GM18873 (cell line): Measurements from ENCODE around the gene OR2AP1.
"Not testable (repeated sequence)": the region's sequence is repeated elsewhere in the genome, so short reads cannot be mapped to it uniquely, and the experiment has no call there.

ENCODE experiments used
- ATAC-seq: cut with Tn5 transposase; IDR thresholded peaks from one replicate; pipeline ENCODE4 v1.9.1; 2021; ENCODE audit warnings: mild to moderate bottlenecking, moderate library complexity, moderate number of reproducible peaks; ENCODE audit not compliant: unreplicated experiment, low FRiP score

OR2AP1 gene

DNA sequence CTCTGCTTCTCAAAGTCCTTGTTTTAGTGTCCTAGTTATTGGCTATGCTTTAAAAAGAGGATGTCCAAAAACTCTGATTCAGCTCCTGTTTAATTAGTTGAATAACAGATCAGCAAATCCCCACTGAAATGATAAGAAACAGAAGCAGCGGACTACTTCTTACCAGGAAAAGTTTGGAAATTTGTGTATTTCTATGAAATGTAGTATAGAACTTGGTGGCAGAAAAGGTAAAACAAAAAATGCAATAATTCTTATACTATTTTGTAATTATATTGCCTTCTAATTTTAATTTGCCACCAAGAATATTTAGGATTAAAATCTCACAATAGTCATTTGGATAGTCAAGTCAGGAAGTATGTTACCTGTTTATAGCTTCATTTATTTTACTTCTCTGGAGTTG, at the start of gene OR2AP1:
Gene OR2AP1, plus strand, starts transcription at position 301 of the 400 bp plus-strand sequence. CDS start 1,947 bp downstream, outside the sequence.
- no peak for ATAC-seq

DNA sequence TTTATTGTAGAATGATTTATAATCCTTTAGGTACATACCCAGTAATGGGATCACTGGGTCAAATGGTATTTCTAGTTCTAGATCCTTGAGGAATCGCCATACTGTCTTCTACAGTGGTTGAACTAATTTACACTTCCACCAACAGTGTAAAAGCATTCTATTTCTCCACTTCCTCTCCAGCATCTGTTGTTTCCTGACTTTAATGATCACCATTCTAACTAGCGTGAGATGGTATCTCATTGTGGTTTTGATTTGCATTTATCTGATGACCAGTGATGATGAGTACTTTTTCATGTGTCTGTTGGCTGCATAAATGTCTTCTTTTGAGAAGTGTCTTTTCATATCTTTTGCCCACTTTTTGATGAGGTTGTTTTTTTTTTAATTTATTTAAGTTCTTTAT, 24.0 kb upstream of the OR2AP1 start:
- not testable (repeated sequence) for ATAC-seq

DNA sequence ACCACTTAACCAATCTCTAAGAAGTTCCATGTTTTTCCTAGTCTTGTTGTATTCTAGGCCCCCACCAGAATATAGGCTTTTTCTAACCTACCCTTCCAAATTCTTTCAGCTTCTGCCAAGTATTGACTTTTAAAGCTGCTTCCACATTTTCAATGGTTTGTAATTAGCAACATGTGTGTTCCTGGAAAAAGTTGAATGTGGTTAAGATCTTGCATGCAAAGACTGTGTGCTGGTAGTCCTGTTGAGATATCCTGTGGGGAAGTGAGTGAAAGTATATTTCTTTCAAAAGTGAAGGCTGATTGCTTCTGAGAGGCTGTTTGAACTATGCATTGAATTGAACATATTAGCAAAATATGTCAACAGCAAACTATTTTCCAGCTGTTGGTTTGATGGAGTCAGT, 23.5 kb upstream of the OR2AP1 start:
- no peak for ATAC-seq

DNA sequence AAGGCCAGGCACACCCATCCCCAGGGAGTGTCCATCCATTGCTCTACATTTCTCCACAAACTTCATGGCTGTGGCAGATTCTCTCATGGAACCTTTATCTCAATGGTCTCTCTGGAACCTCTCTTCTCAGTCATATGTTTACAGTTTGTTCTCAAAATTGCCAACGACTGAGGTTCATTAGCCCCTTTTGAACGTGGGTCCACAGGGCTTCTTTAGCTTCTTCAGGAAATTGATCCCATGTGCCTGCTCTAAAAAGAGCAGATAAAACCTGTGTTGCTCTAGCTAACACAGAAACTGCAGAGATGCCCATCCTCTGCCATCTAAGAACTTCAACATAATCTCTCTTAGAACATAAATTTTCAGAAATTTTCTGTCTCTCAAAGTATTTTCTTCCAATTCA, 23.0 kb upstream of the OR2AP1 start, which contains the start of gene OR6C4:
Gene OR6C4, plus strand, starts transcription at position 301 of the 400 bp plus-strand sequence. CDS start 1,625 bp downstream, outside the sequence.
- ATAC-seq = no peak

DNA sequence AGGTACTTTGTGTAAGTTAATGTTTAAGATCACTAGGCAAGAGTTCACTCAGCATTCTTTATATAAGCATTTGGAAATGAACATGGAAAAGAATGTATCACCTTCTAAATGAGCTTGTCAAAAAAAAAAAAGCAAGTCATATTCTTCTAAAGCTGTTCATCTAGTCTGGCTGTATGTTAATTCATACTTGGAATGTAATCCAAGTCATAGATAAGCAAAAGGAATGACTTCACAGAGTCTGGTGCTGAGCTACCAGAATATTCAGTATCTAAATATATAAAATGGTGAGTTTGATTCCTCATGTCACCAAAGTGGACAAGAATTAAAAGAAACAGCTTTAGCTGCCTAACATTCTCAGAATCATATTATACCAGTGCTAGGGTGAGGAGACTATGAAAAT, 18.0 kb upstream of the OR2AP1 start:
- ATAC-seq = no peak

DNA sequence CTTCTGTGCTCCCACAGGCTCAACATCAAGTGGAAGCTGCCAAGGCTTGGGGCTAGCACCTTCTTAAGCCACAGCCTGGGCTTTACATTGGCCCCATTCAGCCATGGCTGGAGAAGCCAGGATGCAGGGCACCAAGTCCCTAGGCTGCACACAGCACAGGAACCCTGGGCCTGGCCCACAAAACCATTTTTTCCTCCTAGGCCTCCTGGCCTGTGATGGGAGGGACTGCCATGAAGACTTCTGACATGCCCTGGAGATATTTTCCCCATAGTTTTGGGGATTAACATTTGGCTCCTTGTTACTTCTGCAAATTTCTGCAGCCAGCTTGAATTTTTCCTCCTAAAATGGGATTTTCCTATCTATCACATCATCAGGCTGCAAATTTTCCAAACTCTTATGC, 2.2 kb upstream of the OR2AP1 start:
- not testable (repeated sequence) for ATAC-seq

DNA sequence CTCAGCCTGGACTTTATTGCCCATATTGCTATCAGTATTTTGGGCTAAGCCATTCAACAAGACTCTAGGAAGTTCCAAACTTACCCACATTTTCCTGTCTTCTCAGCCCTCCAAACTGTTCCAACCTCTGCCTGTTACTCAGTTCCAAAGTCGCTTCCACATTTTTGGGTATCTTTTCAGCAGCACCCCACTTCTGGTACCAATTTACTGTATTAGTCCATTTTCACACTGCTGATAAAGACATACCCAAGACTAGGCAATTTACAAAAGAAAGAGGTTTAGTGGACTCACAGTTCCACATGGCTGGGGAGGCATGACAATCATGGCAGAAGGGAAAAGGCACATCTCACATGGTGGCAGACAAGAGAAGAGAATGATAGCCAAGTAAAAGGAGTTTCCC, 1.6 kb upstream of the OR2AP1 start:
- not testable (repeated sequence) for ATAC-seq

DNA sequence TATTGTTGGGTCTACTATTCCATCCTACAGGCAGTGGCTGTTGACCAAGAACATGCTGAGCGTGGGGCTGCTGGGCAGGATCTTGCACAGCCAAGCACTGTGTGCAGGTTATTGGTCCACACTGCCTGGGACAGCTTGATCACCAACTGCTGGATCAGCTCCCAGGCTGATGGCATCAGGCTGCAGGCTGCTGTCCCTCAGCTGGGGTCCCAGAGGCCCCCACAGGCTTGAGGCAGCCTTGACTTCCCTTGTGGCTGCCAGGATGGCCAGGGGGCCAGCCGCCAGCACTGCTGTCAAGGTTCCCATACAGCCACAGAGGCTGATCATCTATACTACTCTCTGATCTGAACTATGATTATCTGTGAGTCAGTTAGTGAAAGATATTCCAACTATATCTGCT, 9.8 kb downstream of the OR2AP1 start:
- no peak for ATAC-seq

DNA sequence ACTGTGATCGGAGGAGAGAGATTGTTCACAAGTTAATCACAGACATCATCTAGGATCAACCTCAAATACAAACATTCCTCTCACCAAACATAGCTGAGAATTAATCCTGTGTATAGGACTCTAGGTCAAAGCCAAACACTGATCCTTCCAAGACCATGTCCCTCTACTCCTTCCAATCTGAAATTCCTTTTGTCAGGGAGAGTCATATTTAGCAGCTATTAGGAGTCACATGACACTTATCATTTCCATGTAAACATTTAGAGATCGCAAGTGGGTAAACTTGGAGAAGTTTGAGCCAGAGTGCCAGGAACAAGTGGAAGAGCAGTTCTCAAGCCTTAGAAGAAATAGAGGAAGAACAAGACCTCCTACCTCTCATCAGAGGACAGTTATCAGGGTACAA, 13.5 kb downstream of the OR2AP1 start:
- no peak for ATAC-seq

DNA sequence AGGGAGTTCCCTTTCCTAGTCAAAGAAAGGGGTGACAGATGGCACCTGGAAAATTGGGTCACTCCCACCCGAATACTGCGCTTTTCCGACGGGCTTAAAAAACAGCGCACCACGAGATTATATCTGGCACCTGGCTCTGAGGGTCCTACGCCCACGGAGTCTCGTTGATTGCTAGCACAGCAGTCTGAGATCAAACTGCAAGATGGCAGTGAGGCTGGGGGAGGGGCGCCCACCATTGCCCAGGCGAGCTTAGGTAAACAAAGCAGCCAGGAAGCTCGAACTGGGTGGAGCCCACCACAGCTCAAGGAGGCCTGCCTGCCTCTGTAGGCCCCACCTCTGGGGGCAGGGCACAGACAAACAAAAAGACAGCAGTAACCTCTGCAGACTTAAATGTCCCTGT, 17.9 kb downstream of the OR2AP1 start:
- not testable (repeated sequence) for ATAC-seq

DNA sequence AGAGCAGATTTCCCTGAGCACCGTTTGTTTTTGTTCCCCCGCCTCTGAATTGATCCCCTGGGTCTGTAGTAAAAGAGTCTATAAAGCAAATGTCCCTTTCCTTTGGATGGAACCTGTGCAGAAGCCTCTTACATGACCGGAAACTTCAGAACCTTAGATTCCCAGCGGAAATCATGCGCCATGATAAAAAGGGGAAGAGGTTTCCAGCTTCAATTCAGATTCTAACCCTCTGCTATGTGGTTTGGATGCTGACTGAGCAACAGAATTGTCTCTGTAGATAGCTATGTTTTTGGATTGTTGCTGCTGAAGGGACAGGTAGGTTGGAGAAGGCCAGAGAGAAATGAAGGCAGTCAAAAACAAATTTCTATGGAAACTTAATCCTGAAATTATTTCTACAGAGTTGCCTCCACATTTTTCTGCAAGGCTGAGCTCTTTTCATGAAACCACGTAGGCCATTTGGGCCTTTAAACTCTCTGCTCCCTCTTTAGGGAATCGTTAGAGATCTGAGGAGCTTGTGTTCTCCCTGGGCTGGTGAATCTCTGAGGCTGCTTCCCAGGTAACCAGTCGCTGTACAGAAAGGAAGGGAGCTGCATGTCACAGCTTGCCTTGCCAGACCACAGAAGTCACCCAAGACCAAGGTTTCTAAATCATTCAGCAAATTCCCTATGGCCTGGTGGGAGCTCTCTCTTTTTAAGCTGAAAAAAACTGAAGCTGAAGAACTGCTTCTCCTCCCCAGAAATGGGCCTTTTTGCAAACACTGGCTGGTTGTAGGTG, 35.7 kb downstream of the OR2AP1 start:
- no peak for ATAC-seq

DNA sequence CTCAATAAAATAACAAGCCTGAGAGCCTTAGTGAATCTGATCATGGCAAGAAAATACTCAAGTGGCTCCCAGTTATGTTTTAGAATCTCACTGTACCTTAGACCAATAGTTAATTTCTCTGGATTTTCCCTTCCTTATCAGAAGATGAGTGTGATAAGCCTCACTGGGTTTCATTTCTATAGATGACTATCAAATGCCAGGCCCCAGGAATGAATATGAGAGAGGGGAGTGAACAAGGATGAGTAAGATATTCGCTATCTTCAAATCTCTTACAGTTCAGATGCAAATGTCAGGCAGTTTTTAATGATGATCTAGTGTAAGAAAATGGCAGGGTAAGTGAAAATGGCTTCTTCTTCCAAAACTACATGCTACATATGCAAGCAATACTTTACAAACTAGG, 38.3 kb downstream of the OR2AP1 start:
- no peak for ATAC-seq

DNA sequence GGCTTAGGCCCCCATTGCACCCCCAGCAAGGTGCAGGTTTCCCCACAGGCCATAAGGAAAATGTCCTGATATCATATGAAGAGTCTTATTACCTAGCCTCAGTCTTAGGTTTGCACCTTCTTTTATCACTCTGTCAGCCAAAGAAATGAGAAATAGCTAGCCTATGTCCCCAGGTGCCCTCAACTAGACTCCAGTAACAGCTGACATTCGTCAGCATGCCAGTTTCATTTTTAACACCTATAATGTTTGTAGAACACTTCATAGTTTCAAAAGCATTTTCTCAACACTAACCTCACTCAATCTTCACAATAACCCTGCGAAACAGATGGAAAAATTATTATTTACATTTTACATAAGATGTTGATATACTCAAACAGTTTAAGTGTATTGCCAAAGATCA, 40.4 kb downstream of the OR2AP1 start:
- ATAC-seq = no peak

DNA sequence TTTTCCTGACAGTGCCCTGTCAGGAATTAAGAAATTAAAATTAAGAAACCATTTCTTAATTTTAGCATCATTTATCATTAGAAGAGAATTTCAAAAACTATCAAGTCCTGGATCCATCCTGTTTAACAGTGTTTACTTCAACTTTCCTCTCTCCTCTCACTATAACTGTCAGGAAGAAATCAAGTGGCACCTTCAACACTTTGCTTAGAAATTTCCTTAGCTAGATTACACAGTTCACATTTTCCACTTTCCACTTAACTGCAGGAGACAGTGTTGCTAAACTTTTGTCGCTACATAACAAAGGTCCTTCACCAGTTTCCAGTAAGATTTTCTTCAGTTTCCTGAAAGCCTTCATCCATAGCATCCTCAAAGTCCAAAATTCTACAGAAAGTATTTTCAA, 42.5 kb downstream of the OR2AP1 start:
- ATAC-seq = no peak

DNA sequence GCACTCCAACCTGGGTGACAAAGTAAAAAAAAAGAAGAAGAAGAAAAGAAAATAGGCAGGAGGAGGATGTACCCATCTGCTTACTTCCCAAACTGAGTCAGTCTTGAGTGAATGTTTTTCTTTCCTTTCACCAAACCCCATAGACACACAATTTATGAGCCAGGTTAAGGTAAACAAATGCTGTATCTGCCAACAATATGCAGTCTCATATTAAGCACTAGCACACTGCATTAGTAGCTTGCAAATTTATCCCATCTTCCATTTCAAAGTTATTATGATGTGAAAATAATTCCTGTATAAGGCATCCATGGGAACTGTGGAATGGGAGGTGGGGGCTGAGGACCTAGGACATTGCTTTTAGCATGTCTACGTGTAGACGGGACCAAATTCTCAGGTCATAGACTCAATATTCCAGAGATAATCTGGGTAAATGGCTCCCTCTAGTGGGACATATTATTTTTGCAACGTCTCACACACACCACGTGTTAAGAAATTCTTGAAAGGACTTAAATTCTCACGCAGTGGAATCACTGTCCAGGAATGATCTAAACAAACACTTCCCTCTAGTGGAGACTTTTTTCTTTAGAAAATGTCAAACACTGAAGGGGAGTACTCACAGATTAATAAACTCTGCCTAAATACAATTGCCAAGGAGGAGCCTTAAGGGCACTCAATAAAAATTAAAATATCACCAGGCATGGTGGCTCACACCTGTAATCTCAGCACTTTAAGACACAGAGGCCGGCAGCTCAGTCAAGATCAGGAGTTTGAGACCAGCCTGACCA, 47.3 kb downstream of the OR2AP1 start:
- ATAC-seq = peak; percentile 78

DNA sequence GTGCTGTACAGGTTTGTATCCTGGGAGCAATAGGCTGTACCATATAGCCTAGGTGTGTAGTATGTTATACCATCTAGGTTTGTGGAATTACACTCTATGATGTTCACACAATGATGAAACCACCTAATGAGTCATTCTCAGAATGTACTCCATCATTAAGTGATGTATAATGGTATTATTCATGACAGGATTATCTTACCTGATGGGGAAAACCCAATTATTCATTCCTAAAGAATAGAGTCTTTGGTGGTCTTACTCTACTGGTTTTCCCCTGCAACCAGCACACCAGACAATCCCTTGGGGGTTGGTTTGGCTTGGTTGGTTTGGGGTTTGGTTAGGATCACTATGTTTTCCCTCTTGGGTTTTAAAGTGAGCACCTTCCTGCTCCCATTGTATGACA, 51.8 kb downstream of the OR2AP1 start:
- ATAC-seq = peak; percentile 73
